ENCODE results near the gene SLC27A5. TPM values are rescaled to one million over a fixed set of nuclear protein-coding genes. Genes with fewer than 3 reads are reported as not detected.

SLC27A5 gene
- total and polyA plus RNA-seq, 2 of the 13 experiments (the other 11 are each of a cell fraction or from before 2014, with no cell fraction given) = 30.3 to 40.2 TPM

DNA sequence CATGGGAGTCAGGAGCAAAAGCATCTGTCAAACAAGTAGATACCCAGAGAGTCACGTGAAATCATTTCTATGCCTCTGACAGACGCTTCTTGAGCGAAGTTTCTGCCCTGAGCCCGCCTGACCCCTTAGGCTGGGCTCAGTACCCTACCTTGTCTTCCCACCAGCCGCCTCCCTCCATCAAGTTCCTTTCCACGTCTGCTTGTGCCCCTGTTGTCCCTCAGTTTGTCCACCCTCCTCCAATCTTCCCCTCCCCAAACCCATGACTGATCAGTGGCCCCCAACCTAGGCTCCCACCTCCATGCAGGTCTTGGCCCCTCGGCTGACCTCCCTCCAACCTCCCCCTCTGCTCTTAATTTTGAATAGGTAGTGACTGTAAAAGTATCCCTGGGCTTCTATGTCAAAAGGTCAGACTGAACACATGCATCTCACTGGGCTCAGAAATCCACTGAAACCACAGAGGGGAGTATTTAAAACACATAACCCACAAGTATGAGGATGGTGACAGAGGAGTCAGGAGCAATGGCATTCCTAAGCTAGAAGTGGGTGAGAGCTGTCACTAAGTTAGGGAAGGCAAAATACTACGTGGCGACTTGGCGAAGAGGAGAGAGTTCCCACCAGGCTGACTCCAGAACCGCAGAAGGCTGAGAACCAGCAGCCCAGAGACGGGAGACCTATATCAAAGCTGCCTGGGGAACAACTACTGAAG is 37.3 kb downstream of the SLC27A5 start (continued):
- TF ChIP-seq, protein P1, sequence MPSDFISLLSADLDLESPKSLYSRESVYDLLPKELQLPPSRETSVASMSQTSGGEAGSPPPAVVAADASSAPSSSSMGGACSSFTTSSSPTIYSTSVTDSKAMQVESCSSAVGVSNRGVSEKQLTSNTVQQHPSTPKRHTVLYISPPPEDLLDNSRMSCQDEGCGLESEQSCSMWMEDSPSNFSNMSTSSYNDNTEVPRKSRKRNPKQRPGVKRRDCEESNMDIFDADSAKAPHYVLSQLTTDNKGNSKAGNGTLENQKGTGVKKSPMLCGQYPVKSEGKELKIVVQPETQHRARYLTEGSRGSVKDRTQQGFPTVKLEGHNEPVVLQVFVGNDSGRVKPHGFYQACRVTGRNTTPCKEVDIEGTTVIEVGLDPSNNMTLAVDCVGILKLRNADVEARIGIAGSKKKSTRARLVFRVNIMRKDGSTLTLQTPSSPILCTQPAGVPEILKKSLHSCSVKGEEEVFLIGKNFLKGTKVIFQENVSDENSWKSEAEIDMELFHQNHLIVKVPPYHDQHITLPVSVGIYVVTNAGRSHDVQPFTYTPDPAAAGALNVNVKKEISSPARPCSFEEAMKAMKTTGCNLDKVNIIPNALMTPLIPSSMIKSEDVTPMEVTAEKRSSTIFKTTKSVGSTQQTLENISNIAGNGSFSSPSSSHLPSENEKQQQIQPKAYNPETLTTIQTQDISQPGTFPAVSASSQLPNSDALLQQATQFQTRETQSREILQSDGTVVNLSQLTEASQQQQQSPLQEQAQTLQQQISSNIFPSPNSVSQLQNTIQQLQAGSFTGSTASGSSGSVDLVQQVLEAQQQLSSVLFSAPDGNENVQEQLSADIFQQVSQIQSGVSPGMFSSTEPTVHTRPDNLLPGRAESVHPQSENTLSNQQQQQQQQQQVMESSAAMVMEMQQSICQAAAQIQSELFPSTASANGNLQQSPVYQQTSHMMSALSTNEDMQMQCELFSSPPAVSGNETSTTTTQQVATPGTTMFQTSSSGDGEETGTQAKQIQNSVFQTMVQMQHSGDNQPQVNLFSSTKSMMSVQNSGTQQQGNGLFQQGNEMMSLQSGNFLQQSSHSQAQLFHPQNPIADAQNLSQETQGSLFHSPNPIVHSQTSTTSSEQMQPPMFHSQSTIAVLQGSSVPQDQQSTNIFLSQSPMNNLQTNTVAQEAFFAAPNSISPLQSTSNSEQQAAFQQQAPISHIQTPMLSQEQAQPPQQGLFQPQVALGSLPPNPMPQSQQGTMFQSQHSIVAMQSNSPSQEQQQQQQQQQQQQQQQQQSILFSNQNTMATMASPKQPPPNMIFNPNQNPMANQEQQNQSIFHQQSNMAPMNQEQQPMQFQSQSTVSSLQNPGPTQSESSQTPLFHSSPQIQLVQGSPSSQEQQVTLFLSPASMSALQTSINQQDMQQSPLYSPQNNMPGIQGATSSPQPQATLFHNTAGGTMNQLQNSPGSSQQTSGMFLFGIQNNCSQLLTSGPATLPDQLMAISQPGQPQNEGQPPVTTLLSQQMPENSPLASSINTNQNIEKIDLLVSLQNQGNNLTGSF (CRISPR knock-in tag; IDR thresholded peaks at IDR 0.05) = no peak
- TF ChIP-seq NFATC3 (CRISPR knock-in tag; IDR thresholded peaks at IDR 0.05) (no peak), ZNF784 (CRISPR knock-in tag; IDR thresholded peaks at IDR 0.05; ENCODE audit: borderline replicate concordance) (no peak), ZNF234 (CRISPR knock-in tag; conservative IDR thresholded peaks at IDR 0.05) (no peak), HNRNPUL1 (IDR thresholded peaks at IDR 0.05; ENCODE audit: low read depth, low read length) (no peak), NCOA2 (CRISPR knock-in tag; IDR thresholded peaks at IDR 0.05) (no peak), ZBTB42 (CRISPR knock-in tag; IDR thresholded peaks at IDR 0.05) (no peak), ZNF652 (CRISPR knock-in tag; IDR thresholded peaks at IDR 0.05; ENCODE audit: borderline replicate concordance, low read depth) (no peak), ATF7-NPFF (CRISPR knock-in tag; IDR thresholded peaks at IDR 0.05; ENCODE audit: low read depth) (no peak), HNRNPH1 (optimal IDR thresholded peaks at IDR 0.05; ENCODE audit: low read depth, low read length) (no peak), EEA1 (CRISPR knock-in tag; IDR thresholded peaks at IDR 0.05; ENCODE audit: borderline replicate concordance) (no peak), KDM1A (CRISPR knock-in tag; IDR thresholded peaks at IDR 0.05) (no peak)
- TF ChIP-seq, protein P2, sequence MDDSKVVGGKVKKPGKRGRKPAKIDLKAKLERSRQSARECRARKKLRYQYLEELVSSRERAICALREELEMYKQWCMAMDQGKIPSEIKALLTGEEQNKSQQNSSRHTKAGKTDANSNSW (CRISPR knock-in tag; IDR thresholded peaks at IDR 0.05; ENCODE audit: borderline replicate concordance) = no peak

Data from HepG2 (cell line).